ENCODE results near the gene PACRG. TPM values are rescaled to one million over a fixed set of nuclear protein-coding genes. Genes with fewer than 3 reads are reported as not detected.

PACRG gene
- total and polyA plus RNA-seq, 2 experiments from 2014 or later, result 0.17 to 0.68 TPM

GRCh38 chr6:163214259-163214658 lies 486.5 kb downstream of the PACRG start:
- TF ChIP-seq CREB1 (CRISPR knock-in tag; IDR thresholded peaks at IDR 0.05; ENCODE audit: low read depth) (no peak), ZNF331 (CRISPR knock-in tag; IDR thresholded peaks at IDR 0.05; ENCODE audit: low read depth) (no peak), REST (IDR thresholded peaks at IDR 0.05; ENCODE audit: unreplicated experiment) (no peak), ETS1 (IDR thresholded peaks at IDR 0.05) (no peak), CTCF (conservative IDR thresholded peaks at IDR 0.05; ENCODE audit: low read depth in 2 of 2) (no peak), NANOG (IDR thresholded peaks at IDR 0.05; ENCODE audit: borderline replicate concordance) (no peak), POLR2AphosphoS5 (IDR thresholded peaks at IDR 0.05; ENCODE audit: low read depth) (no peak), STAT1 (IDR thresholded peaks at IDR 0.05; ENCODE audit: unreplicated experiment) (no peak), EZH2 (IDR thresholded peaks at IDR 0.05; ENCODE audit: low read depth, unreplicated experiment) (no peak), ZNF114 (CRISPR knock-in tag; IDR thresholded peaks at IDR 0.05) (no peak), ZNF462 (CRISPR knock-in tag; IDR thresholded peaks at IDR 0.05) (no peak), JUNB (IDR thresholded peaks at IDR 0.05; ENCODE audit: unreplicated experiment) (no peak)
- H4K20me1 ChIP-seq (replicated peaks; ENCODE audit: insufficient read depth), result no peaks in the 10 kb centered on the region
- DNase-seq (ENCODE audit: low spot score), result no peak
- H3K4me3 ChIP-seq, result no peak overlapping the region
- H3K27me3 ChIP-seq (ENCODE audit: insufficient read depth), result no peaks in the 10 kb centered on the region
- no peaks in the 10 kb centered on the region for H3K79me2 ChIP-seq (replicated peaks; ENCODE audit: insufficient read depth)
- H3K4me1 ChIP-seq (ENCODE audit: insufficient read depth), result no peaks in the 10 kb centered on the region
- peaks cover 2% of the 10 kb centered on the region for H3K27me3 Mint-ChIP-seq (ENCODE audit: insufficient read depth, low read depth, poor library complexity)
- no peaks in the 10 kb centered on the region for H3F3A ChIP-seq (replicated peaks; ENCODE audit: low read depth)
- H3K27ac ChIP-seq (ENCODE audit: low read depth), result no peak overlapping the region
- ATAC-seq, result no peak
- H3K36me3 Mint-ChIP-seq (ENCODE audit: low read depth), result peaks cover 35% of the 10 kb centered on the region
- no peaks in the 10 kb centered on the region for H3K4me1 Mint-ChIP-seq
- 0 out of 2 replicates have a peak, but pooled peaks cover 6% of the 10 kb centered on the region for H3K36me3 ChIP-seq (ENCODE audit: insufficient read depth)
- H3K27ac Mint-ChIP-seq, result no peak overlapping the region
- H3K4me2 ChIP-seq, result no peak overlapping the region
- no peak overlapping the region for H2AFZ ChIP-seq
- H3K9me3 Mint-ChIP-seq, result peaks cover 49% of the 10 kb centered on the region
- H3K9me2 ChIP-seq (ENCODE audit: insufficient read depth), result no peaks in the 10 kb centered on the region
- H3K4me3 Mint-ChIP-seq, result no peak overlapping the region
